SK-N-SH (cell line): ENCODE data around the gene ADD2. TPM values are rescaled to one million over a fixed set of nuclear protein-coding genes. Genes with fewer than 3 reads are reported as not detected.

Experiments used
- CTCF ChIA-PET: fragments of 300-600, 350-600 bp; formaldehyde crosslinking; extraction: SDS; loops from one replicate; lab custom pipeline; 2021; lab: Yijun Ruan, JAX
- POLR2A ChIA-PET: fragments of 350-600 bp; sonication (Branson Sonifier 250); formaldehyde crosslinking; extraction: SDS; loops from one replicate; lab custom pipeline; 2020; ENCODE audit warnings: antibody characterized with exemption, inconsistent platforms; lab: Yijun Ruan, JAX
- DNase-seq: peaks from one replicate; pipeline ENCODE4 v3.0.0; 2012
- H2AFZ ChIP-seq: fragments of 200-600 bp; sonication (generic); 2 replicates; pipeline ENCODE4 v1.8.1; 2016; ENCODE audit warnings: antibody characterized with exemption, mild to moderate bottlenecking, low read depth
- H3F3A ChIP-seq: fragments of 200-600 bp; sonication (generic); replicated peaks from 2 replicates; pipeline ENCODE3; 2016; ENCODE audit warnings: antibody characterized with exemption, mild to moderate bottlenecking; ENCODE audit not compliant: insufficient read depth
- H3K27ac ChIP-seq, 2 experiments: fragments of 200-500 bp in 1 of 2; fragments of 200-600 bp in 1 of 2; sonication (Bioruptor generic) in 1 of 2; sonication (generic), shearing (Covaris generic) in 1 of 2; 2 replicates each; pipeline versions ENCODE4 v1.5.1 to v1.6.1; 2014 to 2016; ENCODE audit warnings: low read depth in 2 of 2, inconsistent platforms in 1 of 2, low read length in 1 of 2, mild to moderate bottlenecking in 1 of 2, mixed read lengths in 1 of 2
- H3K27me3 ChIP-seq: fragments of 200-600 bp; sonication (generic), shearing (Covaris generic); 2 replicates; pipeline ENCODE4 v1.6.1; 2016; ENCODE audit warnings: mixed run types; ENCODE audit not compliant: insufficient read depth
- H3K36me3 ChIP-seq, 2 experiments: fragments of 200-500 bp in 1 of 2; fragments of 200-600 bp in 1 of 2; sonication (Bioruptor generic) in 1 of 2; sonication (generic) in 1 of 2; replicated peaks in 1 of 2; 2 replicates each; pipeline versions ENCODE3 to v1.5.1; 2014 to 2016; ENCODE audit warnings: low read length in 1 of 2, mild to moderate bottlenecking in 1 of 2; ENCODE audit not compliant: insufficient read depth in 2 of 2, control insufficient read depth in 1 of 2
- H3K4me1 ChIP-seq, 2 experiments: fragments of 200-500 bp in 1 of 2; fragments of 200-600 bp in 1 of 2; sonication (Bioruptor generic) in 1 of 2; sonication (generic), shearing (Covaris generic) in 1 of 2; 2 replicates each; pipeline versions ENCODE4 v1.5.1 to v1.6.1; 2014 to 2016; ENCODE audit warnings: low read depth in 1 of 2, low read length in 1 of 2, mixed run types in 1 of 2; ENCODE audit not compliant: insufficient read depth in 2 of 2, control insufficient read depth in 1 of 2
- H3K4me2 ChIP-seq: fragments of 200-600 bp; sonication (generic), shearing (Covaris generic); 2 replicates; pipeline ENCODE4 v1.6.1; 2017; ENCODE audit warnings: mixed run types
- H3K4me3 ChIP-seq, 2 experiments: fragments of 200-500 bp in 1 of 2; fragments of 200-600 bp in 1 of 2; sonication (Bioruptor generic) in 1 of 2; sonication (generic), shearing (Covaris generic) in 1 of 2; 2 replicates each; pipeline versions ENCODE4 v1.5.1 to v1.8.1; 2014 to 2016; ENCODE audit warnings: low read depth in 2 of 2, inconsistent platforms in 1 of 2, low read length in 1 of 2, mild to moderate bottlenecking in 1 of 2, mixed read lengths in 1 of 2, moderate library complexity in 1 of 2
- H3K79me2 ChIP-seq: fragments of 200-600 bp; sonication (generic); 2 replicates; pipeline ENCODE4 v1.8.1; 2017; ENCODE audit warnings: mild to moderate bottlenecking; ENCODE audit not compliant: insufficient read depth
- H3K9ac ChIP-seq: fragments of 200-600 bp; sonication (generic); 2 replicates; pipeline ENCODE4 v1.6.1; 2017; ENCODE audit warnings: mixed run types
- H3K9me2 ChIP-seq: fragments of 200-600 bp; sonication (generic); 2 replicates; pipeline ENCODE4 v1.6.1; 2017; ENCODE audit warnings: mixed run types
- H3K9me3 ChIP-seq: fragments of 200-600 bp; sonication (generic); 2 replicates; pipeline ENCODE4 v1.6.1; 2017; ENCODE audit warnings: mixed run types, mild to moderate bottlenecking, moderate library complexity
- H4K20me1 ChIP-seq: fragments of 200-600 bp; sonication (generic); 2 replicates; pipeline ENCODE4 v1.6.1; 2017; ENCODE audit warnings: mild to moderate bottlenecking, mixed run types; ENCODE audit not compliant: insufficient read depth
- CHD2 ChIP-seq: fragments of 150-350 bp; IDR thresholded peaks from 2 replicates; pipeline ENCODE4 v1.6.1; 2018; ENCODE audit warnings: low read length; ENCODE audit not compliant: partially characterized antibody
- CTCF ChIP-seq: fragments of 200-600 bp; sonication (generic); IDR thresholded peaks from 2 replicates; pipeline ENCODE4 v1.6.1; 2017; ENCODE audit warnings: antibody characterized with exemption, mild to moderate bottlenecking, moderate library complexity
- EZH2phosphoT487 ChIP-seq: fragments of 200-600 bp; sonication (generic); IDR thresholded peaks from 2 replicates; pipeline ENCODE4 v1.6.1; 2017; ENCODE audit warnings: low read depth, mixed run types, mild to moderate bottlenecking, antibody characterized with exemption, moderate library complexity, borderline replicate concordance
- FOSL2 ChIP-seq: IDR thresholded peaks from 2 replicates; pipeline ENCODE4 v1.4.0; 2012; ENCODE audit warnings: low read depth, mild to moderate bottlenecking, moderate library complexity, borderline replicate concordance
- MEF2A ChIP-seq: IDR thresholded peaks from 2 replicates; pipeline ENCODE4 v1.4.0; 2012; ENCODE audit warnings: low read depth, borderline replicate concordance
- MXI1 ChIP-seq: IDR thresholded peaks from 2 replicates; pipeline ENCODE4 v1.6.1; 2012; ENCODE audit warnings: mild to moderate bottlenecking, low read depth, low read length, improper control_type of control experiment
- NFIC ChIP-seq: IDR thresholded peaks from 2 replicates; pipeline ENCODE4 v1.4.0; 2012; ENCODE audit warnings: borderline replicate concordance
- POLR2AphosphoS5 ChIP-seq: IDR thresholded peaks from 2 replicates; pipeline ENCODE4 v1.6.1; 2012; ENCODE audit warnings: low read depth, low read length
- RAD21 ChIP-seq: IDR thresholded peaks from 2 replicates; pipeline ENCODE4 v1.6.1; 2012; ENCODE audit warnings: mild to moderate bottlenecking, low read length
- RCOR1 ChIP-seq: fragments of 150-350 bp; IDR thresholded peaks from 2 replicates; pipeline ENCODE4 v1.6.1; 2017; ENCODE audit warnings: antibody characterized with exemption, low read length
- RXRA ChIP-seq: IDR thresholded peaks from 2 replicates; pipeline ENCODE4 v1.4.0; 2012; ENCODE audit warnings: low read depth, mild to moderate bottlenecking, borderline replicate concordance
- SIN3A ChIP-seq: IDR thresholded peaks from 2 replicates; pipeline ENCODE4 v1.6.1; 2012; ENCODE audit warnings: low read depth, mild to moderate bottlenecking, low read length, moderate library complexity, borderline replicate concordance
- SMC3 ChIP-seq: IDR thresholded peaks from 2 replicates; pipeline ENCODE4 v1.6.1; 2012; ENCODE audit warnings: low read depth, low read length, improper control_type of control experiment
- TAF1 ChIP-seq: IDR thresholded peaks from 2 replicates; pipeline ENCODE4 v1.6.1; 2012; ENCODE audit warnings: low read depth, mild to moderate bottlenecking, low read length, moderate library complexity, borderline replicate concordance
- TCF12 ChIP-seq: IDR thresholded peaks from 2 replicates; pipeline ENCODE4 v1.4.0; 2012
- USF2 ChIP-seq: fragments of 150-350 bp; IDR thresholded peaks from 2 replicates; pipeline ENCODE4 v1.6.1; 2017; ENCODE audit warnings: antibody characterized with exemption, low read length, low read depth, borderline replicate concordance
- WGBS: methylation state at CpG from one replicate; pipeline ENCODE4 v1.1.6; 2017; ENCODE audit warnings: low lambda C conversion rate; 5-methylcytosine and 5-hydroxymethylcytosine counted together
- polyA plus RNA-seq, 3 experiments: library from polyadenylated mRNA; depleted of rRNA; stranded (reverse); fragments of >200 nt; gene quantifications; 2 replicates each; pipeline ENCODE4 v1.2.3, GENCODE V29; 2012
- TF ChIP-seq, protein P1 (sequence below): IDR thresholded peaks from 2 replicates; pipeline ENCODE4 v1.4.0; 2012; ENCODE audit warnings: low read depth, borderline replicate concordance
- TF ChIP-seq, protein P2 (sequence below): IDR thresholded peaks from 2 replicates; pipeline ENCODE4 v1.4.0; 2012; ENCODE audit warnings: low read depth
- TF ChIP-seq, protein P3 (sequence below): IDR thresholded peaks from 2 replicates; pipeline ENCODE4; 2012

ADD2 gene
- polyA plus RNA-seq, 1 of the 3 experiments (the other 2 are of a cell fraction) = 0.30 TPM

DNA sequence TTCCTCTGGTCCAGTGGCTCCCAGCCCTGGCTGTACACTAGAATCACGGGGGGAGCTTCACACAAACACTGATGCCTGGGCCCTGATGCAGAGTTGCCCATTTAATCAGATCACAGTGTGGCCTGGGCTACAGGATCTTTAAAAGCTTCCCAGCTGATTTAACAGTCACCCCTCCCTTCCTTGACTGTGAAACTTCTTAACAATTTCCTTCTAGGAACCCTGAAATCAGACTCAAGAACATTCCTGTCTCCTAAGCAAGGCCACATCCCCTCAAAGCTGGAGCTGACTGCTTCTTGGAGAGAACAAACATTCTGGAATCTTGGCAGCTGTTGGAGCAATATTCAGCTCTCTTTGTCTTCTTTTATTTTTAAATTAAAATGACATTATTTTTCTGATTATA lies 88.7 kb downstream of the ADD2 start:
- H3K4me1 ChIP-seq = no peaks in the 10 kb centered on the region
- no peaks in the 10 kb centered on the region for H3K36me3 ChIP-seq
- H3K27me3 ChIP-seq = no peaks in the 10 kb centered on the region
- no peaks in the 10 kb centered on the region for H3F3A ChIP-seq
- no peaks in the 10 kb centered on the region for H4K20me1 ChIP-seq
- no peak for DNase-seq
- no peaks in the 10 kb centered on the region for H3K9me2 ChIP-seq
- H3K9me3 ChIP-seq = no peaks in the 10 kb centered on the region
- WGBS = 43% methylated on average over 1 of the region's 1 CpG
- POLR2A ChIA-PET = no interaction called here
- H3K4me3 ChIP-seq = no peak overlapping the region
- no peak overlapping the region for H2AFZ ChIP-seq
- TF ChIP-seq POLR2AphosphoS5 = no peak
- no peak for TF ChIP-seq RXRA
- TF ChIP-seq, protein P1, sequence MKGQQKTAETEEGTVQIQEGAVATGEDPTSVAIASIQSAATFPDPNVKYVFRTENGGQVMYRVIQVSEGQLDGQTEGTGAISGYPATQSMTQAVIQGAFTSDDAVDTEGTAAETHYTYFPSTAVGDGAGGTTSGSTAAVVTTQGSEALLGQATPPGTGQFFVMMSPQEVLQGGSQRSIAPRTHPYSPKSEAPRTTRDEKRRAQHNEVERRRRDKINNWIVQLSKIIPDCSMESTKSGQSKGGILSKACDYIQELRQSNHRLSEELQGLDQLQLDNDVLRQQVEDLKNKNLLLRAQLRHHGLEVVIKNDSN = no peak
- TF ChIP-seq RAD21 = no peak
- TF ChIP-seq, protein P2, sequence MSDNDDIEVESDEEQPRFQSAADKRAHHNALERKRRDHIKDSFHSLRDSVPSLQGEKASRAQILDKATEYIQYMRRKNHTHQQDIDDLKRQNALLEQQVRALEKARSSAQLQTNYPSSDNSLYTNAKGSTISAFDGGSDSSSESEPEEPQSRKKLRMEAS = no peak
- TF ChIP-seq MXI1 = no peak
- no peak for TF ChIP-seq SIN3A
- H3K9ac ChIP-seq = no peak overlapping the region
- CTCF ChIA-PET = interaction anchor here (1.0 kb wide), 1 partner anchor 24 kb away, joined by 3 read pairs; no protein-coding TSS in a partner anchor
- no peak overlapping the region for H3K4me2 ChIP-seq
- H3K79me2 ChIP-seq = no peaks in the 10 kb centered on the region
- H3K27ac ChIP-seq = no peak overlapping the region

GRCh38 chr2:70678576-70679143 lies 89.3 kb downstream of the ADD2 start:
- Histone ChIP-seq H3K4me3 (no peak overlapping the region), H3K9me3 (no peaks in the 10 kb centered on the region), H3K36me3 (no peaks in the 10 kb centered on the region), H3K79me2 (no peaks in the 10 kb centered on the region), H3K4me2 (no peak overlapping the region), H3K4me1 (no peaks in the 10 kb centered on the region), H3K9me2 (no peaks in the 10 kb centered on the region), H2AFZ (no peak overlapping the region)
- no peak for DNase-seq
- CTCF ChIA-PET = no interaction called here
- POLR2A ChIA-PET = no interaction called here
- no peak for TF ChIP-seq NFIC
- TF ChIP-seq USF2 = no peak
- no peak for TF ChIP-seq CTCF
- no peak for TF ChIP-seq POLR2AphosphoS5
- TF ChIP-seq RCOR1 = no peak
- TF ChIP-seq TCF12 = no peak
- no peak for TF ChIP-seq RAD21
- TF ChIP-seq, protein P2 = no peak
- no peak for TF ChIP-seq EZH2phosphoT487
- TF ChIP-seq, protein P1 = no peak
- no peak for TF ChIP-seq CHD2
- no peak for TF ChIP-seq TAF1
- TF ChIP-seq SMC3 = no peak
- TF ChIP-seq RXRA = no peak
- TF ChIP-seq FOSL2 = no peak
- TF ChIP-seq, protein P3, sequence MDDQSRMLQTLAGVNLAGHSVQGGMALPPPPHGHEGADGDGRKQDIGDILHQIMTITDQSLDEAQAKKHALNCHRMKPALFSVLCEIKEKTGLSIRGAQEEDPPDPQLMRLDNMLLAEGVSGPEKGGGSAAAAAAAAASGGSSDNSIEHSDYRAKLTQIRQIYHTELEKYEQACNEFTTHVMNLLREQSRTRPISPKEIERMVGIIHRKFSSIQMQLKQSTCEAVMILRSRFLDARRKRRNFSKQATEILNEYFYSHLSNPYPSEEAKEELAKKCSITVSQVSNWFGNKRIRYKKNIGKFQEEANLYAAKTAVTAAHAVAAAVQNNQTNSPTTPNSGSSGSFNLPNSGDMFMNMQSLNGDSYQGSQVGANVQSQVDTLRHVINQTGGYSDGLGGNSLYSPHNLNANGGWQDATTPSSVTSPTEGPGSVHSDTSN = no peak
- no peak for TF ChIP-seq MEF2A
- TF ChIP-seq, all 33 proteins: peak for 0
- no peak overlapping the region for H3K27ac ChIP-seq
- H4K20me1 ChIP-seq = no peaks in the 10 kb centered on the region
- H3F3A ChIP-seq = no peaks in the 10 kb centered on the region
- H3K9ac ChIP-seq = no peak overlapping the region
- no peaks in the 10 kb centered on the region for H3K27me3 ChIP-seq
- 84% methylated on average over 12 of the region's 17 CpGs for WGBS
